ENCODE results near the gene TESMIN. TPM values are rescaled to one million over a fixed set of nuclear protein-coding genes. Genes with fewer than 3 reads are reported as not detected.

The TESMIN gene
- polyA plus RNA-seq, 4 donors: 15.2 to 23.3 (median 17.9) TPM

DNA sequence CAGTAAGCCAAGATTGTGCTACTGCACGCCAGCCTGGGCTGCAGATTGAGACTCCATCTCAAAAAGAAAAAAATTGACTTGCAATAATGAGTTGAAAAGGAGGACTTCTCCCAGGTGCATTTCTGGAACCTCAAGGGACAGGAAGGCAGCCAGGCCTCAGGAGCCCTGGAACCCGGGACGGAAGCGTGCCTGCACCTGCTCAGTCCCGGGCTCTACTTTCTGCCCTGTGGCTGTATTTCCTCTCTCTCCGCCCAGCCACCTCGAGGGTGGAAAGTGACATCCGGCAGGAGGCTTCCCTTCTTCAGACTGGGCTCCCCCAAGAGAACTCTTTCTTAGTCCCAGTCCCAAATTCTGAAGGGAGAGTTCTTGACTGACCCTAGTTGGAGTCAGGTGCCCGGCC is 87.2 kb downstream of the TESMIN start:
- DNase-seq (ENCODE audit: low read depth in 4 of 4, low spot score in 2 of 4): no peak

DNA sequence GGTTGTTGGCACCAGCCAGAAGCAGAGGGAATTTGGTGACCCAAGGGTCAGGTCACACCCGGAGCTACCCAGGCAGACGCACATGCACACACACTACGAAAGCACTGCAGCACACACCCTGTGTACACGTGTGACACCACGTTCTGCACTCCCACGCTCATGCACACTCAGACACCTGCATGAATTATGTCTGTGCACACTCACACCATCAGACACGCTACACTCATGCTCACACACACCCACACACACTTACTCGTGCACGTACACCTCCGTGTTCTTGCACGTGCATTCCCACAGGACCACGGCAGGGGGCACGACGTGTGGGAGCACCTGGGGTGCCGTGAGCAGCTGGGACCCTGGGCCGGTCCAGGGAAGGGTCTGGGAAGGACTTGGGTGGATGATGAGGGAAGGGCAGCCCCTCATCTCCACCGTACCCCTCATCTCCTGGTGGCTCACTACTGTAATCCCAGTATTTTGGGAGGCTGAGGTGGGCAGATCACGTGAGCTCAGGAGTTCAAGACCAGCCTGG is 87.8 kb downstream of the TESMIN start:
- DNase-seq (ENCODE audit: low read depth in 4 of 4, low spot score in 2 of 4): no peak

DNA sequence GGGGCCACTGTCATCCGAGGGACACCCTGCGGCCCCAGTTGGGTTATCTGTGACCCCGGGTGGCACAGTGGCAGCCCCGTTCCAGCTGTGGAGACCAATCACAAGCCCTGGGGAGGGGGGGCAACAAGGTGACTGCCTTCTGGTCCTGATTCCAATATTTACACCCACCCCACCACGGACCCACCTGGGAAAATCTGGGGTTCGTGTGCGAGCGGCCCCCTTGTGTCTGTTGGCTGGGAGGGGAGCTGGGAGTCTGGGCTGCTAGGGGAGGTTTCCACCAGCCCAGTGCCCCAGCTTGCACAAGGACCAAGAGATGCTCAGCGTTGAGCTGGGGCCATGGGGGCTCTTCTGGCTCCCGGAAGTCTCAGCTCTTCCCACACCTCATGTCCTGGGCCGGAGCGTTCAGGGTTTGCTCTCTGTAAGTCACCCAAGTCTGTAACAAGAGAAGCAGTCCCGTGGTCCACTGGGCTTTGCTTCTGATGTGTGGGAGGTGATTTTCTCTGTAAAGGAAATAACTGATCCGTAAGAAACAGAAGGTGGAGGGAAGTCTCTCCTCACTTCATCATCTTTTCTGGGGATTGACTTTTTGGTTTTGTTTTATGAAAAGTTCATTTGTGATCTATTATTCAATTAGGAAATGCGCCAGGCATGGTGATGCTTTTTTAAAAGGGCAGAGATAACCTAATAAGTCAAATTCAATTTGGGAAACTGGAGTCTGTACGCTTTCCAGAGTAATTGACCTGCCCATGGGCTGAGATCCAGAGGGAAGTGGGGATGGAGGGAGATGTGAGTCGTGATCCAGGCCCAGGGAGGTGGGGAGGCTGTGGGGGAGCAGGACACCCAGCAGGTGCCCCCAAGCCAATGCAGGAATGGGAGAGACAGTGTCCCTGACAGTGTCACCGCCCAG is 89.4 kb downstream of the TESMIN start:
- DNase-seq (ENCODE audit: low read depth in 4 of 4, low spot score in 2 of 4): no peak

DNA sequence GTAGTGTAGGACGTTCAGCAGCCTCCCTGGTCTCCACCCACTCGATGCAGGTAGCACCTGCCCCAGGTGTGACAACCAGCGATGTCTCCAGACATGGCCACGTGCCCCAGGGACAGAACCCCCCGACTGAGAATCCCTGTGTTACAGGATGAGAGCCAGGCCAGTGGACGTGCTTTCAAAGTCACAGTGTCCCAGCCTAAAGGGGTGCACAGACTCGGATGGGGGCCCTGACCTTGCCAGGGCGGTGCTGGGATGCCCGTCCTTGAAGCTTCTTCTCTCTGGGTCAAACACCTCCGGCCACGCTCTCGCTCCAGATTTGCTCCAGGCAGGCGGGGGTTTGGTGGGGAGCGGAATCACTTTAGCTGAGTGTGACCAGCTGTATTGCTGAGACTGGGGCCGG is 90.3 kb downstream of the TESMIN start:
- DNase-seq (ENCODE audit: low read depth in 4 of 4, low spot score in 2 of 4): no peak

DNA sequence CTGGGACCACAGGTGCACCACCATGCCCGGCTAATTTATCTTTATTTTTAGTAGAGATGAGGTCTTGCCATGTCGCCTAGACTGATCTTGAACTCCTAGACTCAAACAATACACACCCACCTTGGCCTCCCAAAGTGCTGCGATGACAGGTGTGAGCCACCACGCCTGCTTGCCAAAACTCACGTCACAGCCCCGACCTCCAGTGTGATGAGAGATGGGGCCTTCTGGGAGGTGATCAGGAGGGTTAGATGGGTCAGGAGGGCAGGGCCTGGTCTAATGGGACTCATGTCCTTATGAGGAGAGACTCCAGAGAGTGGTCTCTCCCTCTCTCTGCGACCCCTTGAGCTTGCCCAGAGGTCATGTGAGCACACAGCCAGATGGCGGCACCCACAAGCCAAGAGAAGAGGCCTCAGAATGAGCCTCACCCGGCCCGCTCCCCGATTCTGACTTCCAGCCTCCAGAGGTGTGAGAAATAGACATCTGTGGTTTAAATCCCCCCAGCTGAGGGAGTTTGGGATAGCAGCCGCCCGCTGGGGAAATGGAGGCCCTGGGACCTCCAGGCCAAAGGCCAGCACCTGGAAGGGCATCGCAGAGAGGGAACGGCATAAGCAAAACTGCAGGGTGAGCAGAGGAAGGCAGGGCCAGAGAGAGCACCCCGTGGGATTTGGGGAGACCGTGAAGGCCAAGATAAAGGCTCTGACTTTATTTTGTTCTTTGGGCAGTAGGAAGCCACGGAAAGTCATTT is 91.1 kb downstream of the TESMIN start:
- no peak for DNase-seq (ENCODE audit: low read depth in 4 of 4, low spot score in 2 of 4)

DNA sequence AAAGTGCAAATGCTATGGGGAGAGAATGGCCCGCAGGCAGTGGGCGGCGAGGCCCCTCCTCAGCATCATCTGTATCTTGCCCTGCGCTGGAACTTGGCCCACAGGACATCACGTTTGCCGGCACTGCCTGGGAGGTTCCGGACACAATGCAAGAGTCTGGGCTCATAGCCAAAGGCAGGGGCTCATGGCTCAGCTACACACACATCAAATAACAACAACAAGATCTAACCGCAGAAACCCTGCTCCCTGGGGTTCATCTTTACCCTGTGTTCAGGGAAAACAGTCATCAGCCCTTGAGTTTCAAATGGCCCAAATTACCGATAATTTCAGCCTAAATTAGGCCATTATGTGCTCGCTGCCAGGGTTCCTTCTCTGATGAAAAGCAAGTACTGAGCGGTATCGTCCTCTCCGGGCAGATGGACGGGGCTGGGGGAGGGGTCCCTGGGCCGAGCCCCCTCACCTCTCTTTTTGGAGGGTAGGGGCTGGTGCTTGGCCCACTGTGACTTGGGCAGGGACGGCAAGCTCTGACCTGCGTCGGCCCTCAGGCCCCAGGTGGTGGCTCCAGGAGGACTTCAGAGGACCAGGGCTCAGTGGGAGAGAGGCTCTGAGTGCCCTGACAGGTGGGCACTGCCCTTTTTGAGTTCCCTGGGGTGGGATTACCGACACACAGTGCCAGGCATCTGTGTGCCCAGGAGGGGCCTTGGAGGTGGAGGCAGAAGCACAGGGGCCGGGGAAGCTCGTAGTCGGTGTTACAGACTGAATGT is 92.0 kb downstream of the TESMIN start:
- DNase-seq (ENCODE audit: low read depth in 4 of 4, low spot score in 2 of 4): peak in 3 of 4 donors; percentile 26 to 32 (median 30)

DNA sequence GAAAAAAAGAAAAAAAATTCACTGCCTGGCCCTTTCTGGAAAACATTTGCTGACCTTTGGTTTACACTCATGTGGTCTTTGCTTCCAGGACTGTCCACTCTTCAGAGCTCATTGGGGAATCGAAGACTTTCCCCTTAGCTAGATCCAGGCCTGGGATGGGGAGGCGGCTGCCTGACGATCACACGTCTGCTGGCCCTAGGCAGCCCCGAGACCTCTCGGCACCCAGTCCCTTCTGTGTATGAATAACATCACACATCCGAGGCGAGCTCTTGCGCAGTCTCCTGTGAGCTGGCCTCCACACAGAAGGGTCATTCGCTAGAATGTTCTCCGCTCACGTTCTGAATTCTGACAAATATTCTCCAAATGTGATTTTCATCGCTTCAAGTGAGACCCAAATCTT is 92.7 kb downstream of the TESMIN start:
- no peak for DNase-seq (ENCODE audit: low read depth in 4 of 4, low spot score in 2 of 4)

DNA sequence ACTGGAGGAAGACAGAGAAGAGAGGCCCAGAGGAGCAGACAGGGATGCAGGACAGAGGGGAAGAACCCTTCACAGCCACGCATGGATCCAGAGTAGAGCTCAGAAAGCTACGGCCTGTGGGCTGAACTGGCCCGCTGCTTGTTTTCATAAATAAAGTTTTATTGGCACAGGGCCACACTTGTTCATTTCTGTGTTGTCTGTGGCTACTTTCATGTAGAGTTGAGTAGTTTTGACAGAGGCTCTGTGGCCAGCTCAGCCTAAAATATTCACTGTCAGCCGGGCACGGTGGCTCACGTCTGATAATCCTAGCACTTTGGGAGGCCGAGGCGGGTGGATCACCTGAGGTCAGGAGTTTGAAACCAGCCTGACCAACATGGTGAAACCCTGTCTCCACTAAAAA is 93.2 kb downstream of the TESMIN start:
- no peak for DNase-seq (ENCODE audit: low read depth in 4 of 4, low spot score in 2 of 4)

Other genes with a start within 250 kb of the TESMIN start
- gene GAL, start 67.0 kb downstream of the TESMIN start, polyA plus RNA-seq (ENCODE audit: insufficient read length in 4 of 4): under 1 TPM; 0.17 to 0.65 (median 0.19) TPM
- 10 to 100 TPM; 28.0 to 36.3 (median 34.2) TPM for gene CPT1A, start 90.4 kb upstream of the TESMIN start, polyA plus RNA-seq (ENCODE audit: insufficient read length in 4 of 4)
- gene MRPL21, start 152.3 kb upstream of the TESMIN start, polyA plus RNA-seq (ENCODE audit: insufficient read length in 4 of 4): 10 to 100 TPM; 67.5 to 81.3 (median 76.1) TPM
- 10 to 100 TPM; 13.2 to 19.4 (median 16.5) TPM for gene IGHMBP2, start 152.4 kb upstream of the TESMIN start, polyA plus RNA-seq (ENCODE audit: insufficient read length in 4 of 4)
- under 1 TPM in 1 of 4 donors, not detected in 3; 0.11 TPM for gene MRGPRD, start 229.5 kb upstream of the TESMIN start, polyA plus RNA-seq (ENCODE audit: insufficient read length in 4 of 4)

Measured in left renal cortex interstitium (tissue), 4 donors.